CD4-positive, alpha-beta T cell treated with Interleukin-4 for 1 hour (primary cell): ENCODE measurements around the gene EEFSEC.

Experiments
- DNase-seq, 2 donors: peaks; one replicate each; pipeline ENCODE4 v3.0.0-alpha.2; 2020 to 2022

The EEFSEC gene

DNA sequence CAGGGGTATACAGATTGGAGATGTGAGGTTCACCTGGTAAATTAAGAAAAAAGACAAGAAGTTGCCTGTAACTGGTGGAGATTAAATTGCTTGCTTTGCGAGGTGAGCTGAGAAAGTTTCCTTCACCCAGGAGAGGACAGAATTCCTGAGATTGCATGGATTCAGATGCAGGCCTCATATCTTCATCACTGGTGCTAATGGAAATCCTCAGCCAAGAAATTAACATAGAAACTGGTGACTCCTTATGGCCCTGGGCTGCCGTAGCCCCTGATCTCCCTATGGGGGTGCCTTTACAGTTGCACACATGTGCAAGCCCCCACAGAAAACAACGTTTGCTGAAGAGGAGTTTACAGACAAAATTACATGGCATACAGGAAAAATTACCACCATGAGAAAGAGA lies 68.0 kb downstream of the EEFSEC start:
- no peak for DNase-seq

DNA sequence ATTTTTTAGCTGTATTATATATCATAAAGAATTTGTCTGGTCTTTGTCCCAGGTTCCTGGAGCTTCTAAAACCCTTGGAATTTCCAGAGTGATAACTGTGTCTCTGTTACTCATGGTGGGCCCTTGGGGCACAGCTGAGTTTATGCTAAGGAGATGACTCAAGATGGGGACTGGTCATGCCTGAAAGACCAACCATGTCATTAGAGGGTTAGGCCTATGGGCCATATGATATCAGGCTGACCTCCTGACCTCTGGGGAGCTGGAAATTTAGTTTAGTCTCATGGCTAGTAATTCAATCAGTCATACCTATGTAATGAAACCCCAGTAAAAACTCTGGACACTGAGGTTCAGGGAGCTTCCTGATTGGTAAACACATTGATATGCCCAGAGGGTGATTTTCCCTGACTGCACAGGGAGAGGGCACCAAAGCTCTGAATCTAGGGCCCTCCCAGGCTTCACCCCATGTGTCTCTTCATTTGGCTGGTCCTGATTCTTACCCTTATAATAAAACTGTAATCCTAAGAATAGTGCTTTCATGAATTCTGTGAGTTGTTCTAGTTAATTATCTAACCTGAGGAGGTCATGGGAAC lies 69.6 kb downstream of the EEFSEC start:
- DNase-seq: no peak

DNA sequence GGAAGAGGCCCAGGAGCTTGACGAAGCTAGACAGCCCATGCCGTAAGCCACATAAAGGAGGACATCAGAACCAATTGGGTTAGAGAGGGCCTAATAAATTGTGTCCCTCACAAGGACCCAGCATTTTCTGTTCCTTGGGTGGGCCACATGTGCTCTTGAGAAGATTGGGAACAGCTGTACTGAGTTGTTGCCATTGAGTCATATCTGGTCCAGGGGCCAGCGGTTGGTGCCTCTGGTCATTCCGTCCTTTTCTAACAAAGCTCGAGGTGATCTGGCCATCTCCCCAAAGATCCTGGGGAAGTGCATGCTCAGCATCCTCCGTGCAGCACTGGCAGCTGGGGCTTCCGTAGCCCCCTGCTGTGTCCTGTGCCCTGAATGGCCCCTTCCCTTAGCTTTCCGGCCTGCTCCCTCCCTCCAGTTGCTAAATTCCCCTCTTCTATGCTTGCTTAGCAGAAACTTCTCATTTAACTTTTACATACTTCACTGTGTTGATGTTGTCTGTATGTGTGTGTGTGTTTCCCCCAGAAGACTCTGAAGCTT lies 73.0 kb downstream of the EEFSEC start:
- DNase-seq: no peak

DNA sequence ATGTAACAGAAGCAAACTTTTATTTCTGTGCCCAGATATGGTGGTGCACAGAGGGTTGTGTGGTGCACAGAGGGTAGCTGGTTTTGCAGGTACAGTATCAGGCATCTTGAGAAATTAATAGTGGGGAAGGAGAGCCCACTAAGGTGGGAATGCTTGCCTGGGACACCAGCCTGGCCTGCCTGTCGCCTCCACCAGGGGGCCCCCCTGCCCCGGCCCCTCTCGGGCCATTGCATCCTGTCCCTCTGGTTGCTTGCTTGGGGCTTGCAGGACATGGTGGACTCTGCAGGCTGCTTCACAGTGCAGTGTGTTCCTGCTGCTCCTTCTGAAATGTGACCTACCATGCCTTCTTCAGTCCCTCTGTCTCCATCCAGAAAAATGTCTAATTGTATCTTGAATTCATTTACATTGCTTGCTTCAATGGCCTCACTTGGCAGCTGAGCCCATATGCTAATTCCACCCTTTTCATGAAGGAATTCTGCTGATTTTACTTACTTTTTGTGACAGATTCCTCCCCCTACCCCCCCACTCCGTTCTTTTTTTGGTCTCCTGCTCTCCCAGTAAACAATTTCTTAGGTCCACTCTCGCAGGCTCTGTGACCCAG lies 73.6 kb downstream of the EEFSEC start:
- DNase-seq: peak; percentile 16 to 27

DNA sequence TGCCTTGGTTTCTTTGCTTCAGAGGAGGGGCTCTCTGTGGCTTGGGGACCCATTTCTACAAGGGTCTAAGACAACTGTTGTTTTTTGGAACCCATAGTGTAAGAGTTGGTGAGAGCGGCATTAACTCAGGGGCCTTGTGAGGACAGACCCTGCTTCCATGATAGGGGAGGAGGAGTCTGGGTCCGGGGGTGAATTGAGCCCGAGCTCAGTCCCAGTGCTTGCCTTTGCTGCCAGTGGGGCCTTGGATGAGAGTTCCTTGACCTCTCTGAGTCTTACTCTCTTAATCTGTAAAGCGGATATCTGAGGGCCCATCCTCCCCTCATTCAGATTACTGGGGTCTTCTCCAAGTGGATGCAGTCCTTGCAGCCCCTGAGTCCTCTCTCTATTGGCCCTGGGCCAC lies 74.2 kb downstream of the EEFSEC start:
- no peak for DNase-seq

DNA sequence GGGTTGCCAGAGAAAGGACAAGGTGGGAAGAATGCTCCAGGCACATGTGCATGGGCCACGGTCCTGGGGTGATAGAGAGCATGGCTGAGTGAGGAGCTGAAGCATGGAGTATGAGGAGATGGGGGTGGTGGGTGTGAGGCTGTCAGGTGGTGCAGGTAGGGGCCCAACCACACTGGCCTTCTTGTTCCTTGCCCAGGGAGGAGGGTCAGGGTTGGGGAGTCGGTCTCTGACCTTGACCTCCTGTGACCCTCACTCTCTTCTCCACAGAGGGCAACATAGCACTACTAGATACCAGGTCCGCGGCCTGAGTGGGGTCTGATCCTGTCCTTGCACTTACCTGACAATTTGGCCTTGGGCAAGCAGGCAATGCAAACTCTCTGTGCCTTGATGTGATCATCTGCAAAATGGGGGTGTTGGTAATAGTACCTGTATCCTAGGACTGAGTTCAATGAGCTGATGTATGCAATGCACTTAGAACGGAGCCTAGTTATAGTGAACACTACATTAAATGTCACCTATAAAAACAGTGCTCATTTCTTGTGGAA lies 75.2 kb downstream of the EEFSEC start:
- no peak for DNase-seq

DNA sequence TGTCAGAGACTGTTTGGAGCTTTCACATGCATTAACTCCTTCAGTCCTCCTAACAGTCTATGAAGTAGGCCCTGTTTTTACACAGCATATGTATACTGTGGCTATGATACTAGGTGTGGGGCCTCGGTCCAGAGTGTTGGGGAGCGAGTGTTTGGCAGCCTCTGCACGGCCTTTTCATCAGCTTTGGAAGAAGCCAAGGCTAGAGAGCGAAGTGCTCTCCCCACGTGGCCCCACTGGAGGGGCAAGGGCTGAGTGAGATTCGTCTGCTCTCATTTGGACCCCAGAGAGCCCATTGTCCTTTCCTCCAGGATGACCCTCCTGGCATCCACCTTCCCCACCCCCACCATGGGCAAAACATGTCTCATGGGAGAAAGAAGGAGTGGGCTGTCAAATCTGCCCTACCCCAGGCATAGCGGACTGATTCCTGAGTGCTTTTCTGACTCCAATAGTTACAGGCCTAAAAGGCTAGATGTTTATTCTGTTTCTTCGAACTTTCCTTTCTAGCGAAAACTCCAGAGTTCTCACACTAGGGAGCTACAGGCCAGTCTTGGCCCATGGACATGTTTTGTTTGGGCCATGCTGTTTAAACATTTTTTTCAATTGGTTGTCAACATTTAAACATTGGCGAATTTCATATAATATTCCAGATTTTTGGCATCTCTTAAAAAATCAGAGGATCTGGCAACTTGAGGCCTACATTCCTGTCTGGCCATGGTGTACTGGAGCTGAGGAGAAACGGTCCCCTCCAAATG lies 76.0 kb downstream of the EEFSEC start:
- no peak for DNase-seq

DNA sequence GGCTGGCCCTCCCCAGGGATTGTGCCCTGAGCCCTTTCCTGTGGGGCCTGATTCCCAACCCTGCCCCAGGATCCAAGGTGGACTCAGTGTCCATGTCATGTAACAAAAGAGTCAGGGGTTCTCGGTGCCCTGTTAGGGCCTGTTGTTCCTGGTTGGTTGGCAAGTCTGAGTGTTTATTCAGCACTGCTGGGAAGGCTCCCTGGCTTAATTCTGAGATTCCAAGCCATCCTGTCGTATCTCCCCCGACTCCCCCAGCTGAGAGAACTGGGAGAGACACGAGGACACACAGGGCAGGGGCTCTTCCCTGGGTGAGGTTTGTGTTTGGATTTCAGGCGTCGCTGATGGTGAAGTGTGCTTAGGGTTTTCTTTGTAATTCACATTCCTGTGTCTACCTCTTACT lies 78.3 kb downstream of the EEFSEC start:
- no peak for DNase-seq

DNA sequence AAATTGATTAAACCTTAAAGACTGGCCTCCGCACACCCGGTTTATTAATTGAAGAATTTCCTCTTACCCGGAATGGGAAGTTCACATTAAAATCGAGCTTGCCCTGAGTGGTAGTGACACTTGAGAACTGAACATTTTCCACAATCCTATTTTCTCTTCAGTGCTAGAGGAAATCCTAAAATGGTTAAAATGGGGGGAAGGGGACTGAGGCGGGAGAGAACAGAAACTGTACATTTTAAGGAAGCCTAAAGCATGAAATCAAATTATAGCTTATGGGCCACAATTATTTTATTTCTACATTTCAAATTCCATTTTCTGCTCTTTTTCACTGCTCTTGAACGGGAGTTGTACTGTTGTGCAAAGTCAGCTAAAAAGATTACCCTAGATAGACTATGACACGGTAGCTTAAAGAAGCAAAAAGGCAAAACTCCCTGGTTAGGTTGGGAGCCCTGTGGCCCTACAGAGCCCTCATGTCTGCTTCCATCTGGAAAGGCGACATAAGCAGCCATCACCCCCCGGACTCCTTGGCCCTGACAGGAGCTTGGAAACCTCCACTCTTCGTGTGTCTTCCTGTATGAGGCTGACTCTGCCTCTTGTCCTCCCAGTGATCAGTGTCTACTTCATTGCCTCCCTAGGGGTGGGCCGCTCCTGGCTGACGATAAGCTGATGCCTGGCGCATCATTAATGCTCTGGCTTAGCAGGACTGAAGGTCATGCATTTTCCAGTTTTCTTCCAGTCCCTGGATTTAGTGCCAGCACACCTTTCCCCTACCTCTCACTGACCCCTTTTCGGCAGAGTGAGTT lies 79.3 kb downstream of the EEFSEC start:
- no peak for DNase-seq

DNA sequence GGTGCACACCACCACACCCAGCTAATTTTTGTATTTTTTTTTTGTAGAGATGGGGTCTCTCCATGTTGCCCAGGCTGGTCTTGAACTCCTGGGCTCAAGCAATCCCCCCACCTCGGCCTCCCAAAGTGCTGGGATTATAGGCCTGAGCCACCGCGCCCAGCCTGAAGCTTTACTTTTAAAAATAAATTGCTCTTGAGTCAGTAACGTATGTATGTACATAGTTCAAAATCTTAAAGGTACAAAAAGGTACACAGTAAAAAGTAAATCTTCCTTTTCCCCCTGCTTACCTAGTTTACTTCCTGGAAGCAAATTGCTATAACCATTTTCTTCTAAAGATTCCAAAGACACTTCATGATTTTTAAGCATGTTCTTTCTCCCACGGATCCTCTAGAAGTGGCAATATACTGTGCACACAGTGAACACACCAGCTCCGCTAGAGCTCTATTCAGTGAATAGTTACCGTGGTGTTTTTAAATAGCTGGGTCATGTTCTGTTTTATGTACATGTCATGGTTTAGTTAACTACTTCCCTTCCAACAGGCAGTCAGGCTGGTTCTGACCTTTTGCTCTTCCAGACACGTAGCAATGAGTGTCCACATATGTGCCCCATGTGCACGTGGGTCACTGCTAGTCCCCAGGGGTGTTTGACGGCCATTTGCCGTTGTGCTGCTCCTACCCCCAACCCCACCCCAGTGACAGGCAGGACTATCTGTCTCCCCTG lies 82.1 kb downstream of the EEFSEC start:
- no peak for DNase-seq

DNA sequence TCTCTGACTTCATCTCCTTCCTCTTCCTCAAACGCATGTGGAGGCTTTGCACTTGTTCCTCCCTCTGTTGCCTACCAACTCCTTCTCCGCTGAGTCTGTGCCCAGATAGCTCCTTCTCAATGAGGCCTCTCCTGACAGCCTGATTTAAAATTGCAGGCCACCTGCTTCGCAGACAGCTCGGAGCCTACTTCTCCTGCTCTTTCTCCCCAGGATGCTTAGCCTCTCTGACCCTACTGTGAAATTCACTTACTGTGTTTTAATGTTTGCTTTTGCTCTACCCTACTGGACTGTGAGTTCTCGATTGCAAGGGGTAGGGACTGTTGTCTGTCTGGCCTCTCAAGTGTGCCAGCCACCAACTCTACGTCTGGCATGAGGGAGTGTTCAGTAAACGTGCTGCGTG lies 83.4 kb downstream of the EEFSEC start:
- DNase-seq: no peak

DNA sequence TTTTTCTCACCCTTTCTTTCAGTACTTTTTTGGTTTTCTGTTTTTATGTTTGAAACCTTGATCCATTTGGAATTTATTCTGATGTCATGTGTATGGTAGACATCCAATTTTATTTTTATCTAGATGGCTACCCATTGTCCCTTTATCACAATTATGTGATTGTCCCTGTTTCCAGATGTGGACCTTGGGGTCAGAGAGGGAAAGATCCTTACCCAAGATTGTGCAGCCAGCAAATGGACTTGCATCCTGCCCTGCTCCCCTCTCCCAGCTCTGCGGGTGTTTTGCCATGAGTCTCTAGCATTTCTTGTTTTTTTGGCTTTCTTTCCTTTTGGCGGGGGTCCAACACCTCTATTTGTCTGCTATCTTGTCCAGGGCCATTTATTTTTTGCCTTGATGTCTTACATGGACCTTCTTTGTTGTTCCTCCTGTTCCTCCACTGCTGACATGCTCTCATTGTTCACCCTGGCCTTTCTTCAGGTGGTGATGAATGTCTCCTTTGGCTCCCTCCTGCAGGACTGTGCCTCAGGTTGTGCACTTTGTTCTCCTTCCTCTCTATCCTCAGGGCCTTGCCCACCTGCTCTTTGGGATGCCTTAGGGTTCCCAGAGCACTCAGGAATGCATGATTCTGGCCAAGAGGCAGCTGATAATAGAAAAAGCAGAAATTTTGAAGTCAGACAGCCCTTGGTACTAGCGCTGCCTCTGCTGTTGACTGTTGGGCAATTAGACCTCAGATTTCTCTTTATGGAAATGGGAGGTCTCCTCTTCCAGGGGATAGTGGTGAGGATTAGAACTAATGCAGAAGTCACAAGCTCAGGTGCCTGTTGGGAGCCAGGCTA lies 84.3 kb downstream of the EEFSEC start:
- no peak for DNase-seq

DNA sequence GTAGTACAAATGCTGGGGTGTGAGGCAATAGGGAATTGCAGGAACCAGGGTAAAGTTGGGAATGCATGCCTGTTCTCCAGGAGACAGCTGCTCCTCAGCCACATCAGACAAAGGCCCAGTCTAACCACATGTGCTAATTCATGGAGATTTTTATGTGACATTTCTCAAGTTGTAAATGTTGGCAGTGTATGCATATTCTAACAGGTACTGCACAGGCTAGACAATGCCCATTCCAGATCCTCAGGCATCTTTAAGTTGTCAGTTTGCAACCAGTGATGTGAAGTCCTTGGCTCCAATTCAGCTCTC lies 84.9 kb downstream of the EEFSEC start:
- DNase-seq: no peak

DNA sequence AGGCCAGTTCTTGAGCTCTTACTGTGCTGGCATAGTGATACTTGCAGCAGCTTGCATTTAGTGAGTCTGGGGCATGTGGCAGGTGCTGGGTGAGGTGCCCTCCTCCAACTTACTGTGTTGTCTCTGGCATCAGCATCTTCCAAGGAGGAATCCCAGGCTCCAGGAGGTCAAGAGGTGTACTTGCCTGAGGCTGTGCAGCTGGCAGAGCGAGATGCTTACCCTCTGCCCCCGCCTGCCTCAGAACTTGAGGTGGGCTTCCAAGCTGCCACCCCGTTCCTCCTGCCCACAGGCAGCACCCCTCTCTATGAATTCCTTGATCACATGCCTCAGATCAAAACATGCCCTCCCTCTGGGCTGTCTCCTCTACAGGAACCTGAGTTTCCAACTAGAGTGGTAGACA lies 86.0 kb downstream of the EEFSEC start:
- no peak for DNase-seq

DNA sequence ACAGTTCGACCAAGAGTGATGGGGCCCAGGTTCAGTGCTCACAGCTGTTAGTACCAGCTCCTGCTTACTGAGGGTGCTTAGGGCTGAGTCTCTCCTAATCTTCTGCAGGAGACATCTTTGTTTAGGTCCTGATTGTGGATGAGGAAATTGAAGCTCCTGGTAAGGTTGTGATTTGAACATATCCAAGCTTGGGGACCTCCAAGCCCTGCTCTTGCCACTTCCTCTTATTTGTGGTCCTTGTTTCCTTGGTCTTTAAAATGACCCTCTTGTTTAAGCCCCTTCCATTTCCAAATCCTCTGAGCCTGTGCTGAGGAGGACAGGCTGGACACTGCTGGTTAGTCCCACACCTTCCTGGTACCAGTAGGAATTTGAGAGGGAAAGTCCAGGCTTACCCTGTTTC lies 87.0 kb downstream of the EEFSEC start:
- DNase-seq: no peak

DNA sequence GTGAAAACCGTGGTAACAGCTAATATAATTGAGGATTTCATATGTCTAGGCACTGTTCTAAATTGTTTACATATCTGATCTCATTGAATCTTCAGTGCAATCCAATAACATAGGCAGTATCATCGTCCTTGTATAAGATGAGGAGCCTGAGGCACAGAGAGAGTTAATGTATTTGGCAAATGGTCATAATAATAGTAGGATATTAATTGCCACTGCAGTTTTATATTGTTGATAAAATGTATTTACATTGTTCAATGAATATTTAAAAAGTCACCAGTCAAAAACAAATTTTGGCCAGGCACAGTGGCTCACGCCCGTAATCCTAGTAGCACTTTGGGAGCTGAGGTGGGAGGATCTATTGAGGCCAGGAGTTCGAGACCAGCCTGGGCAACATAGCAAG lies 88.5 kb downstream of the EEFSEC start:
- no peak for DNase-seq

DNA sequence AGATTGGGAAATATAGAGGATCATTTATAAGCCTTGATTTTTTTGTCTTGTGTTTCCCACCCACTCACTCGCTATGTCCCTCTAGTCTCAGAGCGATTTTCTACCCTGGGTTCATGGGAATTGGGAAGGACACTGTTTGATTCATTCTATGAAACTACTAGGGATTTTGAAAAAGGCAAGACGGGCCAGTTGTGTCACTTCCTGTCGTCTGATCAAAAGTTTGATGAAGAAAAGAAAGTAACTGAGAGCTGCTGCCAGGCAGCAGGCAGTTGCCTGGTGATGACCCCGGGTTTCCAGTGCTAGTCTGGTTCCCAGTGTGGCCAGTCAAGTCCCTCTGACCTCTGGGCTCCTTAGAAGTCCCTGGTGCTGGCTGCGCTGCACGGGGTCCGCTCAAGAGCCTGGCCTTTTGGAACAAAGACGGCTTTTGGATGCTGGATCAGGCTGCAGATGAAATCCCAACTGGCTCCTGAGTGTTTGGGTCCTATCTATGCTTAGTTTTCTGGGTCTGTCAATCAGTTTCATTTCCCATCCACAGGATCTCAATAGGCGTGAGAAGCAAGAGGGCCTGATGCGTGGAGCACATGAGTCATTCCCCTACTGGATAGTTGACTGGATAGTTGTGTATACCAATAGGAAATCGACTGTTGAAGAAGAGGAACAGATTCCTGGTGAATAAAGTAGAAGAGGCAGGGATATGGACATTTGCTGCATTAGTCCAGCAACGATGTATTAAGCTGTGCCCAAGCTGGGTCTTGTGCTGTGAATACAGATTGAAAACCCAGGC lies 89.7 kb downstream of the EEFSEC start:
- peak in 1 of 2 donors; percentile 20 for DNase-seq

DNA sequence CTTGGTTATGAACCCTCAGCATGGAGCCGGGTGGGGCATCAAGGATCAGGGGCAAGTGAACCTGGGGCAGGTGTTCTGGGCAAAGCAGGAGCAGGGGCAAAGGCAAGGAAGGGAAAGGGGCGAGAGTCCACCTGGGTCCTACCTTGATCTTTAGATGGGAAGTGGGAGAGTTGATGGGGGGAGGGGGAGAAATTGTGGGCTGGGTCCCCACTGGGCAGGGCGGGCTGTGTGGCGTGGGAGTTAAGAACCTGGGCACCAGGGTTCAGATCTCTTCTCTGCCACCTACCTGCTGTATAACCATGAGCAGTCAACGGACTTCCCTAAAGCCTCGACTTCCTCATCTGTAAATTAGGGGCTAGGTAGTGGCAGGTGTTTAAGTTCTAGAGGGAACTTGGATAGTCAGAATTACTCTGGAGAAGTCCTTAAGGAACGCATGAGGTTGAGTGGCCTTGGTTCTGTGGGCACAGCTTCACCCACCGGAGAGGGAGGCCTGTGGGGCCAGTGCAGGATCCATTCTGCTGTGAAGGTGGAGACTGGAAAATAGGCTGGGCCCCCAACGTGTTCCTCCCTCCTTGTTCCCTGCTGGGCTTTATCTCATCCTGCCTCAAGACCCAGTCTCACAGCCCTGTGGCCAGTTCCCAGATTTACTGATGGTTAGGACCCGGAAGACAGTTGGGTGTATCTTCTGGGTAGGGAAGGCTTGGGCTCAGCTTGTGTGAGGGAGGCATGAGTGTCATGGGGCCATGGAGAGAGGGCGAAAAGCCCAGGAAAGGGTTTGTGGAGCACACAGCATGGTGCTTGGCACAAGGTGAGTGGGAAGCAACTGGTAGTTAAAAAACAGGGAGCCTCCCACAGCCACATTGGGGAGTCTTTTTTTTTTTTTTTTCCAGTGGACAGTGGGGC lies 90.6 kb downstream of the EEFSEC start:
- DNase-seq: no peak

DNA sequence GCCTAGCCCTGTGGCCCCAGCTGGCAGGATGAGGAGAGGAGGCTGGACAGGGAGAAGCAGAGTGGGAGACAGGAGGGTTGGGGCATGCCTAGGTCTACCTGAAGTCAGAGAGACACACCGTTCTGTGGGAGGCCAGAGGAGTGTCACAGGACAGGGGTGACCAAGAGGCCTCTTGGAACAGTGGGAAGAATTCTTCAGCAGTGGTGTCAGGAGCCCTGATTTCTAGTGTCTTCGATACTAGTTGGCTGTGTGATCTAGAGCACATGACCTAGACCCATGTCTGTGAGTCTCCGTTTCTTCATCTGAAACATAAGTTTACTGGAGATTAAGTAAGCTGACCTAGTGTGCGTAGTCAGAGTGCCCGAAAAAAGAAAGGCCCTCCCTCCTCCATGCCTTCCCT lies 92.2 kb downstream of the EEFSEC start:
- DNase-seq: no peak
